Psoas muscle (tissue), 8 donors: ENCODE data around the gene NVL. TPM values are rescaled to one million over a fixed set of nuclear protein-coding genes. Genes with fewer than 3 reads are reported as not detected.

Experiments used
- ATAC-seq, 4 donors: fragments of 200-7000 bp; cut with Tn5 transposase; one replicate each; pipeline ENCODE4 v1.9.1; 2020; ENCODE audit warnings: moderate library complexity in 3 of 4, mild to moderate bottlenecking in 2 of 4
- DNase-seq, 2 donors: peaks; one replicate each; pipeline ENCODE4 v3.0.0-alpha.2; 2020
- H3K27ac ChIP-seq: fragments of 200-600 bp; one replicate; pipeline ENCODE4 v1.8.0; 2022
- H3K27me3 ChIP-seq, 3 donors: fragments of 200-600 bp in 1 of 3; one replicate each; pipeline versions ENCODE4 v1.6.1 to v1.8.0; 2013 to 2022; ENCODE audit warnings: low read length in 2 of 3, mild to moderate bottlenecking in 2 of 3, moderate library complexity in 1 of 3; ENCODE audit not compliant: insufficient read depth in 3 of 3
- H3K36me3 ChIP-seq, 2 donors: fragments of 200-600 bp in 1 of 2; one replicate each; pipeline versions ENCODE4 v1.6.1 to v1.8.0; 2013 to 2022; ENCODE audit warnings: low read depth in 1 of 2, mild to moderate bottlenecking in 1 of 2, moderate library complexity in 1 of 2; ENCODE audit not compliant: insufficient read depth in 1 of 2
- H3K4me1 ChIP-seq: fragments of 200-600 bp; one replicate; pipeline ENCODE4 v1.8.0; 2022
- H3K4me3 ChIP-seq: fragments of 200-600 bp; one replicate; pipeline ENCODE4 v1.8.0; 2022; ENCODE audit warnings: mild to moderate bottlenecking
- H3K9me3 ChIP-seq: fragments of 200-600 bp; one replicate; pipeline ENCODE4 v1.8.0; 2022
- CTCF ChIP-seq: fragments of 200-600 bp; IDR thresholded peaks from one replicate; pipeline ENCODE4 v1.8.0; 2022; ENCODE audit warnings: antibody characterized with exemption
- WGBS, 3 donors: extraction: QIAGEN DNeasy Blood & Tissue Kit; methylation state at CpG; one replicate each; pipeline versions ENCODE4 v1.1.6 to v1.1.7; 2013; 5-methylcytosine and 5-hydroxymethylcytosine counted together
- intact Hi-C, 2 donors: fragments of 100-400 bp; cut with DNase I; formaldehyde crosslinking; loops; one replicate each; pipeline versions ENCODE4 v1.11.0 to v1.14.2; 2022
- polyA plus RNA-seq, 3 donors: library from polyadenylated mRNA; stranded (reverse); fragments of 200-250 nt; gene quantifications; one replicate each; pipeline ENCODE4 v1.2.3, GENCODE V29; 2013
- total RNA-seq, 4 donors: library from RNA; stranded (reverse); fragmentation: NEBNext Ultra II Directional in 2 of 4; extraction: Animal tissue kit (Norgen Biotek cat#: 25700) in 2 of 4; gene quantifications; one replicate each; pipeline versions ENCODE4 v1.2.1 to v1.2.4, GENCODE V29; 2021 to 2023
- donor health status: healthy with polysubstance abuse.
- donor health status: DM: no; HTN: no; CAD: no; lungs with moderate emphysema.
- donor health status: Bipolar disorder and iron deficiency.
- donor health status: healthy.
- donor health status: DM: yes; HTN: yes; CAD: no.
- donor health status: DM: no; HTN: no; CAD: no.
- donor health status: DM: no; HTN: no; CAD: no.
- donor health status: DM: yes; HTN: yes; CAD: no.

NVL gene
- total and polyA plus RNA-seq, 7 donors: 6.3 to 11.0 (median 8.2) TPM

GRCh38 chr1:224235813-224236493 is 94.0 kb downstream of the NVL start:
- DNase-seq (no peak), ATAC-seq (no peak)
- H3K4me1 ChIP-seq: no peaks in the 10 kb centered on the region
- intact Hi-C loops: no loop called here
- no peaks in the 10 kb centered on the region for H3K9me3 ChIP-seq
- H3K27me3 ChIP-seq: no peaks in the 10 kb centered on the region
- TF ChIP-seq CTCF: no peak
- 70 to 81% (median 79%) methylated on average over 2 of the region's 2 CpGs for WGBS, 3 donors
- no peak overlapping the region for H3K4me3 ChIP-seq
- H3K27ac ChIP-seq: no peak overlapping the region
- peaks cover 0 to 74% of the 10 kb centered on the region in 2 donors for H3K36me3 ChIP-seq

- DNase-seq: no peak
- H3K9me3 ChIP-seq: no peaks in the 10 kb centered on the region
- no peaks in the 10 kb centered on the region for H3K27me3 ChIP-seq
- H3K27ac ChIP-seq: no peak overlapping the region
- TF ChIP-seq CTCF: no peak
- intact Hi-C loops: no loop called here
- ATAC-seq: no peak
- H3K4me1 ChIP-seq: no peaks in the 10 kb centered on the region
- peaks cover 0 to 91% of the 10 kb centered on the region in 2 donors for H3K36me3 ChIP-seq
- H3K4me3 ChIP-seq: no peak overlapping the region
Measured at GRCh38 chr1:224234017-224234416, 96.0 kb downstream of the NVL start.

- Histone ChIP-seq H3K27me3 (no peaks in the 10 kb centered on the region), H3K4me3 (no peak overlapping the region), H3K9me3 (no peaks in the 10 kb centered on the region), H3K36me3 (peaks cover 0 to 59% of the 10 kb centered on the region in 2 donors), H3K27ac (no peak overlapping the region), H3K4me1 (no peaks in the 10 kb centered on the region)
- ATAC-seq (no peak), DNase-seq (no peak)
- TF ChIP-seq CTCF: no peak
- intact Hi-C loops: no loop called here
- WGBS, 3 donors: 88 to 90% (median 89%) methylated on average over 6 of the region's 6 CpGs
Measured at GRCh38 chr1:224226849-224227502, 103.0 kb downstream of the NVL start.

GRCh38 chr1:224223819-224224714 is 105.9 kb downstream of the NVL start:
- Histone ChIP-seq H3K36me3 (peaks cover 0 to 29% of the 10 kb centered on the region in 2 donors), H3K4me1 (no peaks in the 10 kb centered on the region), H3K9me3 (no peaks in the 10 kb centered on the region), H3K4me3 (no peak overlapping the region), H3K27me3 (no peaks in the 10 kb centered on the region), H3K27ac (no peak overlapping the region)
- no peak for TF ChIP-seq CTCF
- intact Hi-C loops: no loop called here
- DNase-seq (no peak), ATAC-seq (peak in 1 of 4 donors; percentile 61)
- WGBS, 3 donors: 72 to 80% (median 72%) methylated on average over 12 of the region's 12 CpGs
